ENCODE measurements around the gene DCHS2. TPM values are rescaled to one million over a fixed set of nuclear protein-coding genes. Genes with fewer than 3 reads are reported as not detected.

Gene DCHS2
- total RNA-seq, 2 donors from 2014 or later, result 0.03 TPM; not detected in 1

GRCh38 chr4:154462081-154462810, 29.4 kb downstream of the DCHS2 start:
- DNase-seq, result no peak
- no peak for ATAC-seq
- intact Hi-C loops (cut with DNase I), result no loop called here

GRCh38 chr4:154457471-154457870, 34.1 kb downstream of the DCHS2 start:
- ATAC-seq, result no peak
- DNase-seq, result no peak
- intact Hi-C loops (cut with DNase I), result no loop called here

- ATAC-seq (no peak), DNase-seq (no peak)
- intact Hi-C loops (cut with DNase I), result no loop called here
These were observed 34.7 kb downstream of the DCHS2 start for GRCh38 chr4:154456889-154457288.

DNA sequence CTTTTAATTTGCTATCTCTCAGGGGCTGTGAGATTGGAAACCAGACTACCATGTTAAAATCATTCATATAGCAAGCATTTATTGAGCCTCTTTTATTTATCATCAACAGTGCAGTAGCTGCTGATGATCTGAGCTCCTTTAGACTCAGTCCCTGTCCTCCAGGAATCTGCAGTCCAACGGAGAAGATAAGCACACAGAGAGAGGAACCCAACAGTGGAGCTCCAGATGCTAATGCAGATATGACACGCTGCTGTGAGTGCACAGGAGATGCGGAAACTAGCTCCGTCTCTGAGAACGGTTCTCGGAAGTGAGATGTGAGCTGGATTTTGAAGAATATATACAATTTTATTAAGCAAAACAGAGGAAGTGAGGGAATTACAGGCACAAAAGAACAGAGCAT, 35.4 kb downstream of the DCHS2 start:
- DNase-seq, result no peak
- intact Hi-C loops (cut with DNase I), result no loop called here
- no peak for ATAC-seq

DNA sequence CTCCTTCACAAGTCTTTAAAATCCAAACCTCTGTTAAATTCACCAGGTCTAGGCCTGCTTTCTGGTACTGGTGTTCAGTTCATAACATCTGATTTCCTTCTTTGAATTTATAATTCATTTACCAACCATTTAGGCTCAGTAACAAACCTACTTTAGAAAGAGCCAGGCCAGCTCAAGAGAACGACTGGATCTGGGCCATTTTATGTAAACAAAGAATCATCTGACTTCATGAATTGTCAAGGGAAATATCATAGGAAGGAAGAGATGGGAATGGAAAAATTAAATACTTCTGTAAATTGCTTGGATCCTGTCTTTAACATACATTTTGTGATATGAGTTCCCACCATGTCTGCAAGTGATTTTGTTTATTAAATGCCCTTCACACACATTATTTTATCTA, 36.5 kb downstream of the DCHS2 start:
- DNase-seq (no peak), ATAC-seq (no peak)
- intact Hi-C loops (cut with DNase I), result no loop called here

DNA sequence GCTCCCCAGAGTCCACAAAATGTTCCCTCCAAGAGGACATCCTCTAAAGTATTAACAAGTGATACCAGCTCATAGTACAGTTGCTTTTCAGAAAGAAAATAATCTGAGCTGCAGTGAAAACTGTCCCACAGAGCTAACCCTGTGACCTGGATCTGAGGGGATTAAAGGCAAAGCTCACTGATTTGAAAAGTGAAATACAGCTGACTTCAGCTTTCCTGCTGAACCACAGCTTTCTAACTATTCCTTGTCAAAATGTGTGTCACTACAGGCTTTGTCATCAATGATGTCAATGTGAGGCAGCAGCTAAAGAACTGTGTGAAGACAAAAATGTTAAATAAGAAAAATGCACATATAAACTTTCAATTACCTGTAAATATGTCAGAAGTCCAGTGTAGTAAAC, 36.9 kb downstream of the DCHS2 start:
- DNase-seq, result no peak
- no peak for ATAC-seq
- intact Hi-C loops (cut with DNase I), result no loop called here

DNA sequence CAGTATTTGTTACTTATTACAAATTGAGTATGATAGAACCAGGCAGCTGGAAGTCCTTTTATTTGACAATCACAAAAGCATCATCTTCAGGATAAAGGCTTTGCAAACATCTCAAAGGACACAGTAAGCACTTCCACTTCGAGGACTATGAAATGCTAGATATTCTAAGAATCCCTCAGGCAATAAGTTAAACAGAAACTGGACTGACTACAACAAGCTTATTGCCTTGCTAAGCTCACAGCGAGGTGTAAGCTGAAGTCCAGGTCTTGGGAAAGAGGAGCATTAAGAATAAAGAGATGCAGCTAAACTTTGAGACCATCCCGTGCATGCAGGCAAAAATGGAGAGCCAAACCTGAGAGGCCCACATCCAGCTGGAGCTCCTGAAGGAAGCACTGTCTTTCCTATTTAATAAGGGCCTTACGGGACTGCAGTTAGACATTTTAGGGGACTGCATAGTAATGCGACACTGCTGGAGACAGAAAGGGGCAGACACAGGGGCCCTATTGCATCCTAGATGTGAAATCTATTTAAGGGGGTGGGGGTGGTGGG, 38.7 kb downstream of the DCHS2 start:
- intact Hi-C loops (cut with DNase I), result no loop called here

DNA sequence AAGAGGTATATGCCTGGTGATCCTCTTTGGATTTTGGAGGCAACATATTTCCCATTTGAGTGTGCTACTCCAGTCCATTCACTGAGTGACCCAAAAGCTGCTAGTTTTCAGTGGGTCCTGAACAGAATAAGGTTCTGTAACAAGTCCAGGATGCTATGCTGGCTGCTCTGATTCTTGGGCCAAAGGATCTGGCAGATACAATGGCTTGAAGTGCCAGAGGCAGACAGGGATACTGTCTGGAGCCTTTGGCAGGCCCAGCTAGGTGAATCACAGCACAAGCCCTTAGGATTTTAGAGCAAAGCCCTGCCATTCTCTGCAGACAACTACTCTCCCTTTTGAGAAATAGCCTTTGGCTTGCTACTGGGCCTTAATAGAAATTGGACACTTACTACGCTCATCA, 40.6 kb downstream of the DCHS2 start:
- no peak for DNase-seq
- no peak for ATAC-seq
- intact Hi-C loops (cut with DNase I), result no loop called here

More for the DNA sequence above, 38.7 kb downstream of the DCHS2 start:
- no peak for DNase-seq
- ATAC-seq, result no peak

DNA sequence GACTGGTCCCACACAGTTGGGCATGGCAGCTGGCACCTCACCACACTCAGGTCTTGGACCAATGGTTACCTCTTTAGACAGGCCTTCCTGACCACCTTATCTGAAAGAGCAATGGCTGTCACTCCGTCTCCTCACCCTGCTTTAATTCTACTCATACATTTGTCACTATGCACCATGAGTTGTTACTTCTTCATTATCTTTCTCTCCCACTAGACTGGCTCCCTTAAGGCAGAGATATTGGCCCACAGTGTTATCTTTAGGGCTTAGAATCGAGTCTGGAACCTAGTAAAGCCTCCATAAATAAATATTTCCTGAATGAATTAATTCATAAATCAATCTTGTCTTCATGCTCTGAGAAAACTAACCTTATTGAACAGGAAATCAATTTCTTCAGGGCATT, 46.6 kb downstream of the DCHS2 start:
- ATAC-seq, result no peak
- intact Hi-C loops (cut with DNase I), result no loop called here
- no peak for DNase-seq

- intact Hi-C loops (cut with DNase I), result no loop called here
- DNase-seq (no peak), ATAC-seq (no peak)
These were observed 49.6 kb downstream of the DCHS2 start for GRCh38 chr4:154441982-154442381.

GRCh38 chr4:154441124-154441523, 50.5 kb downstream of the DCHS2 start:
- no peak for DNase-seq
- intact Hi-C loops (cut with DNase I), result no loop called here
- ATAC-seq, result no peak

GRCh38 chr4:154439224-154439623, 52.4 kb downstream of the DCHS2 start:
- no peak for ATAC-seq
- DNase-seq, result no peak
- intact Hi-C loops (cut with DNase I), result no loop called here

DNA sequence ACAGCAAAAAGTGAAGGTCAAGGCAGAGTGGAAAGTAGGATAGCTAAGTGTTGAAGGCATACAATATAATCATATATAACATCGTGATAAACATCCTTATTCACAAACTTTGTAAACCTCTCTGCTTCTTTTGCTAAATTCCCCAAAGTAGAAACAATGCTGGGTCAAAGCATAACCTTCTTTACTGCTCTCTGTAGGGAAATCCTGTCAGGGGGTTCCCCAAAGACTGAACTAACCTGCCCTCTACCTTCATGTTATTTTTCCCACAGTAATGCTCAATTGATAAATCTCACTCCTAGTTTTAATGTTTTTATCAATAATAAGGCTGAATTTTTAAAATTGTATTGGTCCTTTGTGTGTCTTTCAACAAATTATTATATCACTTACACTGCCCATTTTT, 55.7 kb downstream of the DCHS2 start:
- no peak for ATAC-seq
- no peak for DNase-seq
- intact Hi-C loops (cut with DNase I), result no loop called here

GRCh38 chr4:154433543-154433942, 58.1 kb downstream of the DCHS2 start:
- ATAC-seq (no peak), DNase-seq (no peak)
- intact Hi-C loops (cut with DNase I), result no loop called here

- DNase-seq (no peak), ATAC-seq (no peak)
- intact Hi-C loops (cut with DNase I), result no loop called here
These were observed 62.4 kb downstream of the DCHS2 start for GRCh38 chr4:154429176-154429575.

GRCh38 chr4:154427149-154427548, 64.5 kb downstream of the DCHS2 start:
- ATAC-seq (no peak), DNase-seq (no peak)
- intact Hi-C loops (cut with DNase I), result no loop called here

DNA sequence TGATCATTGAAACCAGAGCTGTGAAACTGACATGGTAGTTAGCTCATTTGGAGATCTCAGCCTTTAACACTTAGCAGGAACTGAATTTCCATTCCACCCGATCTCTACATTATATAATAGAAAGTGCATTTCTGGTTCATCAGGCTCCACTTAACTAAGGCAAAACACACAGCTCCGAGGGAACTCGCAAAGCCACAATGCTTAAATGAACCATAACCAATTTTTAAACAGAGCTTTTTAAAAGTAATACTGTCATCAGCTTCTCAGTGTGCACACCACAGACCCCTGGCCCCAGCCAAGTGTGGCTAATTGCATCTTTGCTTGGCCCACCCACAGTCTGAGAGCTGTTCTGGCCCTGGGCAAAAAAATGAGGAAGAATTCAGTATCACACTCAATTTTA, 66.1 kb downstream of the DCHS2 start:
- ATAC-seq, result no peak
- intact Hi-C loops (cut with DNase I), result no loop called here
- no peak for DNase-seq

GRCh38 chr4:154424810-154425484, 66.7 kb downstream of the DCHS2 start:
- ATAC-seq, result no peak
- intact Hi-C loops (cut with DNase I), result no loop called here
- no peak for DNase-seq

- ATAC-seq (no peak), DNase-seq (no peak)
- intact Hi-C loops (cut with DNase I), result no loop called here
These were observed 69.4 kb downstream of the DCHS2 start for GRCh38 chr4:154422152-154422551.

DNA sequence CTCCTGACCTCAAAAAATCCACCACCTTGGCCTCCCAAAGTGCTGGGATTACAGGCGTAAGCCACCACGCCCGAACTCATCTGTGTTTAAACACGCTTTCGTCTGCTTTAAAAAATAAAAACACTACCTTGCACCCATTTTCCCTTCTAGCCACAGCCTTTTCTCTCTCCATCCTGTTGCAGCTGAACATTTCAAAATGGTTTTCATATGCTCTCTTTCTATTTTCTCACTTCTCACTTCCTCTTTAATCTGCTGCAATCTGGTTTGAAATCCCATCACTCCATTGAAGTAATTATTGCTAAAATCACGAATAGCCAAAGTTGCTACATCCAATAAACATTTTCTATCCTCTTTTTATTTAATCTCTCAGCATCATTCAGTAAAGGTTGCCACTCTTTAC, 70.0 kb downstream of the DCHS2 start:
- ATAC-seq, result no peak
- intact Hi-C loops (cut with DNase I), result no loop called here

GRCh38 chr4:154417373-154417673, 74.3 kb downstream of the DCHS2 start:
- intact Hi-C loops (cut with DNase I), result no loop called here
- DNase-seq, result no peak
- no peak for ATAC-seq

More for the DNA sequence above, 70.0 kb downstream of the DCHS2 start:
- DNase-seq, result no peak
